Measurements from ENCODE around the gene XCL1.

DNA sequence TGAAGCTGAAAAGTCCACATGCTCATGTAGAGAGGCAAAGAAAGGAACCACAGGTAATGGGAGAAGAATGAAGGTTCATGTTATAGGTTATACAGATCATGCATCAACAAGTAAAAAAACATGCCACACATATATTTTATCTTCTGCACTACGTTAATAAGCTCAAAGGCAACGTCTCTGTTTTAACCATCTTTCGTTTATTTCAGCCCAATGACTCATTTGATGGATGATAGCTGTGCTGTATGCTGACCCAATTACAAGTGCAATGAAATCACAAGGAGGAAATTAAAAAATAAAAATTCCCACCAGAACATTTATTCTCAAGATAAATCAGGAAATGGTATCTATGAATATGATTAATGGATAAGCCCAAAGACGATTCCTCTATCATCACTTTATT is 24.6 kb downstream of the XCL1 start:
- TF ChIP-seq EZH2 (IDR thresholded peaks at IDR 0.05; ENCODE audit: borderline replicate concordance, low read length): no peak
- TF ChIP-seq, protein P1, sequence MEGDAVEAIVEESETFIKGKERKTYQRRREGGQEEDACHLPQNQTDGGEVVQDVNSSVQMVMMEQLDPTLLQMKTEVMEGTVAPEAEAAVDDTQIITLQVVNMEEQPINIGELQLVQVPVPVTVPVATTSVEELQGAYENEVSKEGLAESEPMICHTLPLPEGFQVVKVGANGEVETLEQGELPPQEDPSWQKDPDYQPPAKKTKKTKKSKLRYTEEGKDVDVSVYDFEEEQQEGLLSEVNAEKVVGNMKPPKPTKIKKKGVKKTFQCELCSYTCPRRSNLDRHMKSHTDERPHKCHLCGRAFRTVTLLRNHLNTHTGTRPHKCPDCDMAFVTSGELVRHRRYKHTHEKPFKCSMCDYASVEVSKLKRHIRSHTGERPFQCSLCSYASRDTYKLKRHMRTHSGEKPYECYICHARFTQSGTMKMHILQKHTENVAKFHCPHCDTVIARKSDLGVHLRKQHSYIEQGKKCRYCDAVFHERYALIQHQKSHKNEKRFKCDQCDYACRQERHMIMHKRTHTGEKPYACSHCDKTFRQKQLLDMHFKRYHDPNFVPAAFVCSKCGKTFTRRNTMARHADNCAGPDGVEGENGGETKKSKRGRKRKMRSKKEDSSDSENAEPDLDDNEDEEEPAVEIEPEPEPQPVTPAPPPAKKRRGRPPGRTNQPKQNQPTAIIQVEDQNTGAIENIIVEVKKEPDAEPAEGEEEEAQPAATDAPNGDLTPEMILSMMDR (conservative IDR thresholded peaks at IDR 0.05 in 1 of 2, IDR thresholded peaks at IDR 0.05 in 1 of 2; ENCODE audit: extremely low read depth in 1 of 2, insufficient read depth in 1 of 2, low read depth in 1 of 2, low read length in 2 of 2): no peak

All from mammary epithelial cell (primary cell).